Measurements from ENCODE around the gene ZNF565.

GRCh38 chr19:36144624-36145023, 69.8 kb downstream of the ZNF565 start:
- TF ChIP-seq CTCF (IDR thresholded peaks at IDR 0.05) (no peak), POLR2A (IDR thresholded peaks at IDR 0.05) (no peak)

Measured in Peyer's patch (tissue), 4 donors.